Fibroblast of skin of right biceps (primary cell): ENCODE results near the gene BARX1.

Source experiments
- DNase-seq: peaks from one replicate; pipeline ENCODE4 v3.0.0-alpha.2; 2013

Gene BARX1

GRCh38 chr9:93916358-93916757 is 38.8 kb downstream of the BARX1 start:
- DNase-seq: no peak

- no peak for DNase-seq
These were observed 43.2 kb downstream of the BARX1 start for GRCh38 chr9:93911801-93912554.

GRCh38 chr9:93911136-93911745 is 43.9 kb downstream of the BARX1 start:
- no peak for DNase-seq

- DNase-seq: no peak
These were observed 44.6 kb downstream of the BARX1 start for GRCh38 chr9:93910598-93910997.

GRCh38 chr9:93910196-93910595 is 45.0 kb downstream of the BARX1 start:
- DNase-seq: no peak

- DNase-seq: no peak
These were observed 45.9 kb downstream of the BARX1 start for GRCh38 chr9:93909242-93909616.

- no peak for DNase-seq
These were observed 46.4 kb downstream of the BARX1 start for GRCh38 chr9:93908591-93909241.

- no peak for DNase-seq
These were observed 47.5 kb downstream of the BARX1 start for GRCh38 chr9:93907551-93908199.

GRCh38 chr9:93906195-93906880 is 48.8 kb downstream of the BARX1 start:
- DNase-seq: no peak

- no peak for DNase-seq
These were observed 49.6 kb downstream of the BARX1 start for GRCh38 chr9:93905473-93906133.

- DNase-seq: no peak
These were observed 50.3 kb downstream of the BARX1 start for GRCh38 chr9:93904649-93905472.

- no peak for DNase-seq
These were observed 51.1 kb downstream of the BARX1 start for GRCh38 chr9:93903886-93904648.

- no peak for DNase-seq
These were observed 52.1 kb downstream of the BARX1 start for GRCh38 chr9:93902780-93903655.

GRCh38 chr9:93902051-93902779 is 52.9 kb downstream of the BARX1 start:
- no peak for DNase-seq
